HG02884 (cell line): ENCODE measurements around the gene SLC31A1.
"Not testable (repeated sequence)": the region's sequence is repeated elsewhere in the genome, so short reads cannot be mapped to it uniquely, and the experiment has no call there.

Experiments used
- ATAC-seq: cut with Tn5 transposase; IDR thresholded peaks from one replicate; pipeline ENCODE4 v1.9.1; 2021; ENCODE audit warnings: mild to moderate bottlenecking, moderate library complexity; ENCODE audit not compliant: unreplicated experiment

SLC31A1 gene

DNA sequence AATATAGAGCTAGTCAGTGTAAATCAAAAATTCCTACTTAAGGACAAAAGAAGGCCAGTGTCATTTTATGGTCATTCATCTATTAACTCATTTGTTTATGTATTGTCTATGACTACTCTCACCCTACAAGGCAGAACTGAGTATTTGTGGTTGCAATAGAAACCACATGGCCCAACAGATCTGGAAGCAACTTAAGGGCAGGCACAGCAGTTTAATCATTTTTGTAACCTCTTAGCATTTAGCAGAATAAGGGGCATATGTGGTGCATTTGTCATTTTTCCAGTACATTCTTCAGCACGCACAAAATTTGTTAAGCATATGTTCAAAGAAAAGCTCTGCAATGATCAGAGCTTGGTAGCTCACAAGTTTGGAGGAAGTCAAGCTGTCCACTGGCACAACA, 1.4 kb upstream of the SLC31A1 start:
- peak; percentile 58 for ATAC-seq

DNA sequence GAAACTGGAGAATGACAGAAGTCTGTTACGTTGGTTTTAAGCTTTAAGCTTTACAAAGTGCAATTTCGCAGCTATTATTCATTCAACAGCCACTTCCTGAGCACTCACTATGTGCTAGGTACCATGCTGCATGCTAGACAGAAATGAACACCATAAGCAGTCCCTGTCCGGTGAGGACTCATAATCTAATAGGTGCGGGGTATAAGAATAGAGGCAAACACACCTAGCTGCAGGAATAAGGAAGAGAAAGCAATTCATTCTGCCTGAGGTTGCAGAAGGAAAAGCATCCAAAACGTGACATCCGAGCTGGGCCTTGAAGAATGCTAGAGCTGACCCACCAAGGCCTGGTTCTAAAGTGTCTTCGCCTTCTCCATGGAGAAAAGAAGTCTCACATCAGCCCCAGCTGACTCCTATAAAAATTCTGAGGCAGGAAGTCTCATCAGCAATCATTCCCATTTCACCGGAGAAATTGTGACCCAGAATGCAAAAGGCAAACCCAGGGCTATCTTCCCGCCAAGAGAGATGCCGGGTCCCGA, 809 bp upstream of the SLC31A1 start:
- ATAC-seq: no peak

- ATAC-seq: no peak
Measured at GRCh38 chr9:113221800-113222481, 597 bp downstream of the SLC31A1 start.

DNA sequence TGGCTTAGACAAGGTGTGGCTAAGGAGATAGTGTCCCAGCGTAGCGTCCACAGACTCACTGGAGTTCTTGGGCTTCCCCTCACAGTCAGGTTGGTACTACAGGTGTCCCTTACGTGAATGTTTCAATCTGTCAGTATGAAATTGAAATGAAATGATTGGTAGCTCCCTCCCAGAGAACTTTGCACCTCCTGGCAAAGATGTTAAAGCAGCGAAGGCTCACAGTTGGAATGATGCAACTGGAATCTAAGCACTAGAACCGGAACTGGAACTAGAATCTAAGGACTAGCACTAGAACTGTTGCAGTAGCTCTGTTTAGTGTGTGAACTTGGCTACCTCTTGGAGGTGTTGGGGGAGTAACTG, 1.1 kb downstream of the SLC31A1 start:
- ATAC-seq: no peak

- no peak for ATAC-seq
Measured at GRCh38 chr9:113223963-113224362, 2.6 kb downstream of the SLC31A1 start.

DNA sequence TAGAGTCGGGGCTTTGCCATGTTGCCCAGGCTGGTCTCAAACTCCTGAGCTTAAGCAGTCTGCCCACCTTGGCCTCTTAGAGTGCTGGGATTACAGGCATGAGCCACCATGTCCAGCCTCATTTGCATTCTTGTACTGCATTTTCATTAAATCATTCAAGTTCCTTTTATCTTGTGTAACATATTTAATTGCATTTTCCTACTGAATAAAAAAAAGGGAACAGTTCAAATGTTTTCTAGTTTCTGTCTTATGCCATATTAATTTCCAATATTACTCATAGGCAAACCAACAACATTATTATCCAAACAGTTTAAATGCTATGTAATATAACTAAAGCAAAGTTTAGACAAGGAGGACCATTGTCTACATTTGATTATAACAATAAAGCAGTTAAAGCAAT, 6.1 kb downstream of the SLC31A1 start:
- no peak for ATAC-seq

DNA sequence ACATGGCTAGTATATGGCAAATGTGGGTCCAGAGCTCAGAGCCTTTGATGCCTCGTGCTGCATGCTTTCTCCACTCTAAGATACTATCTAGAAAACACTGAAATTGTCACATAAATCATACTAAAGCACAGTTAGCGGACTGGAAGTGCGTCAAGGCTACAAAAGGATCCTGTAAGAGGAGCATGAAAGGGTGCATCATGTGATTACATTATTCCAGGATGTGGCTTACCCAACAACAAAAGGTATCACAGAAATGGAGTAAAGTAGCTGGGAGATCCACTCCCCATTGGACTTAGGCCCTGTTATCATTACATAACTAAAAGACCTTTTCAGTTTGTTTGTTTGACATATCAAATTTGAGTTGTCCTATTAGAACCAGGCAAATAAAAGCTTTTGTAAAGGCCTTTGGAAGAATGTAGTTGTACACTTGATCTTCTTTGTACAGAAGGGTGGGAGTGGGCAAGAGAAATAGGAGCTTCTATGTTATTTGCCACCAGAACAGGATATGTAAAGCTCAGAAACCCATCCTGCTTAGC, 6.9 kb downstream of the SLC31A1 start:
- no peak for ATAC-seq

GRCh38 chr9:113231701-113232100, 10.4 kb downstream of the SLC31A1 start:
- no peak for ATAC-seq

DNA sequence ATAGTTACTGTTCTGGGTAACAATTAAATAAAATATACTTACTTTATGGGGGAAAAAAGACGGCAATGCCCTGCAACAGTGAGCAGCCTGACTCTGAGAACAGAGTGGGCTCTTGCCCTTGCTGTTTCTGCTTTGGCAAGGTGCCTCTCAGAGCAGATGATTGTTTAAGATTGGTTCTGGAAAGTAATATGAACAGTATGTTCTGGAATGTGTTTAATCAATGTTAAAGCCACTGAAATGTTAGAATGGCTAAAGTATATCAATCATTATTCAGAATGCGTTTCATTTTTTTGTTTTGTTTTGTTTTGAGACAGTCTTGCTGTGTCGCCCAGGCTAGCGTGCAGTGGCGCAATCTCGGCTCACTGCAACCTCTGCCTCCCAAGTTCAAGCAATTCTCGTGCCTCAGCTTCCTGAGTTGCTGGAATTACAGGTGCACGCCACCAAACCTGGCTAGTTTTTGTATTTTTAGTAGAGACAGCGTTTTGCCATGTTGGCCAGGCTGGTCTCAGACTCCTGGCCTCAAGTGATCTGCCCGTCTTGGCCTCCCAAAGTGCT, 14.4 kb downstream of the SLC31A1 start:
- not testable (repeated sequence) for ATAC-seq

DNA sequence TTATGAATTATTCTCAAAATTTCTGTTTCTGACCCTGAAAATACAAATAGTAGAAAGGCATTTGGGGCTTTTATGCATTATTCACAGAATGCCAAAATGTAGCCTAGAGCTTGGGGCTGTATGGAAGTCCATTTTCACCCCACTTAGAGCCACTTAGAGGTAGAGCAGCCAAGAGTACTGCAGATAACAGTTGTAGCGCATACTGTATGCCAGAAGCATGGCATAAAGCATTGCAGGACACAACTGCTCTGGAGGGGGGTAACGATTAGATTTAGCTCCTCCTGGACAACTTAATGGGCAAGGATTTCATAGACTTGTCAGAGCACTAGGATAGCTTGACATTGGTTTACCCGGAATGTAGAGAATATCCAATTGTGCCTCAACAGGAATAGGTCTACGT, 15.7 kb downstream of the SLC31A1 start:
- ATAC-seq: no peak

DNA sequence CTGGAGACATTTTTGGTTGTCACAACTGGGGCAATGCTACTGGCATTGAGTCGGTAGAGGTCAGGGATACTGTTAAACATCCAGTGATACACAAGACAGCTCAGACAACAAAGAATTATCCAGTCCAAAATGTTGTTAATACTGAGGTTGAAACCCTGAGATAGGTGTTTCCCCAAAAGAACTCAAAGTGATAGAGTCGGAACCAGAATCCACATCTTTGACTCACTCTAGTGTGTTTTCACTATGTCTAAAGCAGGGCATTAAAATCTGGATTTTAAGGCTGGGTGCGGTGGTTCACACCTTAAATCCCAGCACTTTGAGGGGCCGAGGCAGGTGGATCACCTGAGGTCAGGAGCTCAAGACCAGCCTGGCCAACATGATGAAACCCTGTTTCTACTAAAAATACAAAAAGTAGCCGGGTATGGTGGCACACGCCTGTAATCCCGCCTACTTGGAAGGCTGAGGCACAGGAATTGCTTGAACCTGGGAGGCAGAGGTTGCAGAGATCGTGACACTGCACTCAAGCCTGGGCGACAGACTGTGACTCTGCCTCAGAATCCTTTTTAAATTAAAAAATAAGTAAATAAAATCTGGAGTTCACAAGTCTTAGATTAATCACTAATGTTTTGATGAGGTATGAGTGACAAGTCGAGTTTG, 17.0 kb downstream of the SLC31A1 start:
- no peak for ATAC-seq

- ATAC-seq: no peak
Measured at GRCh38 chr9:113238859-113239232, 17.5 kb downstream of the SLC31A1 start.

DNA sequence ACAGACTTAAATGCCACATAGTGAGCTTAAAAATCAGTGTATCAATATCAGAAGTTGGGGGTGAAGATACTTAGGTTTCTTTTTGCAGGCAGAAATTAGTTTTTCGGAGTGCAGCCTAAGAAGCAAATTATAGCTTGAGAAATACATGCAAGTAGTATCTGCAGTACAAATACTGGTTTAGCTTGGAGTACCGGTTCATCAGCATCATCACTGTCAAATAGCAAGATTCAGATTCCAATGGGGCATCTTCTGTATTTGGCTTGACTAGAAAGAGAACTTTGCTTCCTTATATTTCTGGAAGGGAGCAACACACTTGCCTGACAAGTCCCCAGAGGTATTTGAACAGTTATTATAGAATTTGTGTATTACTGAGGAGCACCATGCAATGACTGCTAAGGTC, 19.8 kb downstream of the SLC31A1 start:
- no peak for ATAC-seq

- ATAC-seq: no peak
Measured at GRCh38 chr9:113244556-113244955, 23.2 kb downstream of the SLC31A1 start.

DNA sequence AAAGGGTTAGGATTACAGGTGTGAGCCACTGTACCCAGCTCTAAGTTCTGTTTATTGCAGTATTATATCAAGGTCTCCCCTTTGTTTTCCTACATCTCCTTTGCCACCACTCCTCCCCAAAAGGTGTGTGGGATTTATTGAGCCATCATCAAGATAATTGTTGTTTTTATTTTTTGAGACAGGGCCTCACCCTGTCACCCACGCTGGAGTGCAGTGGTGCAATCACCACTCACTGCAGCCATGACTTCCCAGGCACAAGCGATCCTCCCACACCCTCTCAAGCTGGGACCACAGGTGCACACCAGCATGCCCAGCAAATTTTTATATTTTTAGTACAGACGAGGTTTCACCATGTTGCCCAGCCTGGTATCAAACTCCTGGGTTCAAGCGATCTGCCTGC, 24.6 kb downstream of the SLC31A1 start:
- ATAC-seq: no peak

GRCh38 chr9:113246928-113247327, 25.6 kb downstream of the SLC31A1 start:
- no peak for ATAC-seq

DNA sequence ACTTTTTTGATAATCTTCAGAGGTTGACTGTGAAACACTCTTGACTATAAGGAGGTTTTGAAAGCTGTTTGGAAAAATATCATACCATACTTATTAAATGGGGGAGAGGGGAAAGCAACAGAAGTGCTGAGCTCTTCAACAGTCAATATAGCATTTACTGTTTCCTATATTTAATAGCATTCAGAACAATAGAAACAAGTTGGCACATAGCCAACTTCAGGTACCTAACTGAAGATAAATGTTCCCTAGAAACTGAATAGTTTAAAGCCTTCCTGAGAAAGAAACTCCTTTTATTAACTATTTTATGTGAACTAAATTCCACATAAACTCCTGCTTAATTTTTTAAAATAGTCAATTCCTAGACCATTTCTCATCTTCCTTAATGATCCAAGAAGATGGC, 26.3 kb downstream of the SLC31A1 start:
- no peak for ATAC-seq

DNA sequence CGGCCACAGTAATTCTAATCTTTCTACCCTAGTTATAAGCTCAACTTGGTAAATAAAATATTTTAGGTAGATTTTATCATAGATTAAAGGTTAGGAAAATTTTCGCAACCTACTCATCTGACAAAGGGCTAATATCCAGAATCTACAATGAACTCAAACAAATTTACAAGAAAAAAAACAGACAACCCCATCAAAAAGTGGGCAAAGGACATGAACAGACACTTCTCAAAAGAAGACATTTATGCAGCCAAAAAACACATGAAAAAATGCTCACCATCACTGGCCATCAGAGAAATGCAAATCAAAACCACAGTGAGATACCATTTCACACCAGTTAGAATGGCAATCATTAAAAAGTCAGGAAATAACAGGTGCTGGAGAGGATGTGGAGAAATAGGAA, 28.3 kb downstream of the SLC31A1 start:
- not testable (repeated sequence) for ATAC-seq

- ATAC-seq: no peak
Measured at GRCh38 chr9:113250807-113251206, 29.5 kb downstream of the SLC31A1 start.

DNA sequence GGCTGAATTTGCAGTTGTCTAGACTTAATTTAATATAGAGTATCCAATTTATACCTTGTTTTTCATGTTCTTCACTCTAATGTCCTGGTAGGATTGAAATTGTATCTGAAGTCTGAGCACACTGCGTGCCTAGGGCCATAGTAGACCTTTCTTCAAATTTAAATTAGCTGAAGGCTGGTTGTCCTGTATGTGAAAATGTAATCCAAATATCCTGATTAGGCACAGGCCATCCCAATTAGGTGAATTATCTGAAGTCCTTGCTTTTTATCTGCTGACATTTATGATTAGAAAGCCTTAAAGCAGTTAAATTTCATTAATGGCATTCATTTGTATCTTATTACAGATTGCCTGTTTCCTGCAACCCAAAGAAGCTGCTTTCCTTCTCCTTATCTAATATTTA, 33.6 kb downstream of the SLC31A1 start:
- no peak for ATAC-seq

DNA sequence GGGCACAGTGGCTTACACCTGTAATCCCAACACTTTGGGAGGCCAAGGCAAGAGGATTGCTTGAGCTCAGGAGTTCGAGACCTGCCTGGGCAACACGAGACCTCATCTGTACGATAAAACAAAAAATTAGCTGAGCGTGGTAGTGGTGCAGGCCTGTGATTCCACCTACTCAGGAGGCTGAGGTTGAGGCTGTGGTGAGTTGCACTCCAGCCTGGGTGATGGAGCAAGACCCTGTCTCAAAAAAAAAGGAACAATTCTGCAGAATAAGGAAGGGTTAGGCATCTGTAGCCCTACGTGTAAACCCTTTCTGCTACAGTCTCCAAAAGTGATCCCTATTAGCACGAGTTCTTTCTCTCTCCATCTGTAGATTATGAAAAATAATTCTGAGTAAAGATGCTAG, 34.1 kb downstream of the SLC31A1 start:
- no peak for ATAC-seq

DNA sequence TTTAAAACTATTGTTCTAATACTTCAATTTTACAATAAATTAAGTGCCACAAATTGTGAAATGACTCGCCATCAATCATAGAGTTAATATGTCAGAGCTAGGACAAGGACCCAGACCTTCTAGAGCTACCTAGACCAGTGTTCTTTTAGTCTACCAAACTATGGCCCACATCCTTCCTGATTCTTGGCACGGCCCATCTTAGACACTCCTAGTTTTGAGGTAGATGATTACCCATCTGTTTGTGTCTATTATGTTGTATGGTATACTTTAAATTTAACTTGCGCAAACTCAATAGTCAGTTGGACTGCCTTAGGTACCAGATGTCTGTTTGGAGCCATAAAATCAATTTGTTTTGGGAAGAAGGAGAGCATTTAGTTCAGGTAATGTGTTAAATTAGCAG, 36.5 kb downstream of the SLC31A1 start:
- ATAC-seq: no peak
